Mucosa of stomach (tissue), 1 donor: ENCODE results near the gene COPZ2.

ENCODE experiments used
- H3K27me3 ChIP-seq: one replicate; pipeline ENCODE4 v1.7.0; 2013; ENCODE audit warnings: mild to moderate bottlenecking, low read length; ENCODE audit not compliant: control insufficient read depth, insufficient read depth
- H3K36me3 ChIP-seq: one replicate; pipeline ENCODE4 v1.7.0; 2013; ENCODE audit warnings: low read length; ENCODE audit not compliant: control insufficient read depth, insufficient read depth
- H3K4me1 ChIP-seq: one replicate; pipeline ENCODE4 v1.7.0; 2013; ENCODE audit warnings: mild to moderate bottlenecking, low read length; ENCODE audit not compliant: control insufficient read depth, insufficient read depth
- H3K4me3 ChIP-seq: one replicate; pipeline ENCODE4 v1.7.0; 2013; ENCODE audit warnings: low read length
- H3K9ac ChIP-seq: one replicate; pipeline ENCODE4 v1.7.0; 2013; ENCODE audit warnings: mild to moderate bottlenecking, low read length, moderate library complexity
- H3K9me3 ChIP-seq: one replicate; pipeline ENCODE4 v1.7.0; 2013; ENCODE audit warnings: mild to moderate bottlenecking, low read length, moderate library complexity; ENCODE audit not compliant: control insufficient read depth
- donor health status: Pancreatic carcinoma.

Gene COPZ2

DNA sequence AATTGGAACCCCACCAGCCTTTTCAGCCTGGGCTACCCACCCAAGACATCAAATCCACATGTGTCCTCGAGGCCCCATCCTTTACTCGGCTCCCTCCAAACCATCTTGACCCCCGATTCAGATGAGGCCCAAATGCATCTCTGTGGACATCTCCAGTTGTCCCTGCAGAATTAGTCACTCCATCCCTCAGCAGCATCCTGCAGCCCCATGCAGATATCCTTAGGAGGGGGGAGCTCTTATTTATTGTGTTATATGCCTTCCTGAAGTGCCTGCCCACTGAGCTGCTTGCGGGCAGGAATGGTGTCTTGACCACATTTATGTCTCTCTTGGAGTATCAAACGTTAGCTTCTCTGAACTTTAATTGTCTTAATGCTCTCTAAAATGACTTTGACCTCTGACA, 51.1 kb downstream of the COPZ2 start:
- Histone ChIP-seq H3K9ac (peak overlapping the region; percentile 9), H3K36me3 (no peaks in the 10 kb centered on the region), H3K4me1 (peaks cover 36% of the 10 kb centered on the region), H3K4me3 (no peak overlapping the region), H3K9me3 (no peaks in the 10 kb centered on the region), H3K27me3 (no peaks in the 10 kb centered on the region)

DNA sequence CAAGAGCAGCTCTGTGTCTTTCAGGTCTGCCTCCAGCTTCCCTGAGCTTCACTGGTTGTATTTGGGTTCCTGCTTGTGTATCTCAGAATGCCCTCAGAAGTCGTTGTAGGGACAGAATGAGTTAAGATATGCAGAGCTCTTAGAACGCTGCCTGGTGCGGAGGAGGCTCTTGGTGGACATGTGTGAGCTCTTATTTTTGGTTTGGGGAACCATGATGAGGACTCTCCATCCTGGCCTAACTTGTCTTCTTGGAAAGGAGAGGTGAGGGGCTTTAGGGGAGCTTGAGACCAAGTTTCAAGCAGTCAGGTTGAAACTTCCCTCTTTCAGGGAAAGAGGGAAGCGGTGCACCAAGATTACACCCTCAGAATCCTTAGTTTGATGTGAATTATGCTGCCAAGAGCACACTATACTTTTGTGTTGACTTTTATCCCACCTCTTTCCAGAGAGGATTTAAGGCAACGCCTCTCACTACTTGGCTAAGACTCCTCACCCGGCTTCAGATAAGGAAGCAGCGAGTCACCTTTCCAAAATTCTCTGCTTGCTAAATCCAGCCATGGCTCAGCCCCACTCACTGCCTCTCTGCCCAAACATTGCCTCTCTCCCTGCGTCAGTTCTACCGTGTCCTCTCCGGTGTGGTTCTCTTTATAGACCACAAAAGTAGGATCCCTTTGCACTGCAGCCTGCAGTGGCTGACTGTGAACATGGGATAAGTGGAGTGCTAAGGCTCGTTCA, 53.9 kb downstream of the COPZ2 start:
- peaks cover 30% of the 10 kb centered on the region for H3K4me1 ChIP-seq
- no peaks in the 10 kb centered on the region for H3K27me3 ChIP-seq
- H3K4me3 ChIP-seq: no peak overlapping the region
- H3K9ac ChIP-seq: no peak overlapping the region
- H3K9me3 ChIP-seq: no peaks in the 10 kb centered on the region
- peaks cover 4% of the 10 kb centered on the region for H3K36me3 ChIP-seq

DNA sequence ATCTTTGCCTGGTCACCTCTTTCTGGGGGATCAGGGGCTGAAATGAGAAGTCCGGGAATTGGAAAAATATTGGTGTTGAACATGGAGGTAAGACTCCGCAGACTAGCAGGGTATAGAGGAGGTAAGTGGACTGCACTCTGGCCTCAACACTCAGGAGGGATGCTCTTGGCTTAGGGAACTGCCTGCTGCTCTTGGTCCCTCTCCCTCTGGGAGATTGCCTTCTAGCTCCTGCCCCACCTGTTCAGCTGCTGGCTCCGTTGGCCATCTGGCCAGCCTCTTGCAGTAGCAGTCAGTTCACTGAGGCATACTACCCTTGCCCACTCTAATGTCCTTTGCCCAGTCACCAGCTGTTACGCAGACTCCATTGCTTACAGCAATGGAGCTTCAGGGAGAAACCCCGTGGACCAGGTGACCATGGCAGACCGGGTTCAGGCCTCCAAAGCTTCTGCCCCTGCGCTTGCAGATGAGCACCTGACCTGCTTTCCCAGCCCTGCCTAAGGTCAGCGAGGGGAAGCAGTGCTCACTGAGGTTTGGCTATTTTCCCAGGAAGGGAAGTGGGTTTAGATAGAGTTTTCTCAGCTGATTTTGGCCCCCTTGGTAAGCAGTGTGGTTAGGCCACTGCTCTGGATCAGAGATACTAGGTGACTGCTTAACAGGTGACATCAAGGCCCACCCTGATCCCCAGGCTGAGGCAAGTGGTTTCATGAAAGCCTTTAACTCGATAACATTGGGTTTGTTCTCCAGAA, 54.8 kb downstream of the COPZ2 start:
- Histone ChIP-seq H3K4me3 (no peak overlapping the region), H3K4me1 (peaks cover 29% of the 10 kb centered on the region), H3K9ac (no peak overlapping the region), H3K9me3 (no peaks in the 10 kb centered on the region), H3K27me3 (no peaks in the 10 kb centered on the region), H3K36me3 (peaks cover 4% of the 10 kb centered on the region)

DNA sequence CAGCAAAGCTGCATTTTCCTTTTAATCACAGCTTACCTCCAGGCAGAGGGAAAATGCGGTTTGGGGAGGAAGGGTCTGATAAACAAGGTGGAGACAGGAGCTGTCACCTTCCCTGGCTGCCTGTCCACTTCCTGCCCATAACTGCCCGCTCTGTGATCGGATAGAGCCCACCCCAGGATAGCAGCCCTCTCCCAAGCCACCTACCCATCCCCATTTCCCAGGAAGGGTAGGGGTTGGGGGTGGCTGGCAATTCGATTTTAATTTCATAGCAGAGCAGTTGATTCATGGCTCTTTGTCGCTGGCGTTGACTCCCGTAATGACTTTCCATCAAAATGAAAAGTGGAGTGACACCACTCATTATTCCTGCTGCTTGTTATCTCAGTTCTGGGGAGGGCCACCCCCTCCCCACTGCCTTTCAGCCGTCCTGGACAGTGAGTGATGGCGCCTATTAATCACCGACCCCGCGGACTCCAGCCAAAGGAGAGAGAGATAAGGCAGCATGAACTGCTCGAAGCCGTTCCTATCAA, 55.4 kb downstream of the COPZ2 start:
- Histone ChIP-seq H3K4me3 (no peak overlapping the region), H3K9ac (no peak overlapping the region), H3K27me3 (no peaks in the 10 kb centered on the region), H3K36me3 (peaks cover 4% of the 10 kb centered on the region), H3K4me1 (peaks cover 23% of the 10 kb centered on the region), H3K9me3 (no peaks in the 10 kb centered on the region)

DNA sequence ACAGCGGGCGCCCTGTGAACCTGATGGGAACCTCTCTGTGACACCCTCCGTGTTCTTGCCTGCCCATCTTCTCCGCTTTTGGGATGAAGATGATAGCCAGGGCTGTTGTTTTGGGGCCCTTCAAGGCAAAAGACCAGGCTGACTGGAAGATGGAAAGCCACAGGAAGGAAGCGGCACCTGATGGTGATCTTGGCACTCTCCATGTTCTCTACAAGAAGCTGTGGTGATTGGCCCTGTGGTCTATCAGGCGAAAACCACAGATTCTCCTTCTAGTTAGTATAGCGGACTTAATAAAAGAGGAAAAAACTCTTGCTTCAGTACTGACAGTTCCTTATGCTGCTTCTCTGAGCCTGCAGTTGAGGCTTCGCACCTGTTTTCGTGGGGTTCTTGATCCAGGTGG, 56.1 kb downstream of the COPZ2 start:
- Histone ChIP-seq H3K9me3 (no peaks in the 10 kb centered on the region), H3K4me3 (no peak overlapping the region), H3K36me3 (peaks cover 4% of the 10 kb centered on the region), H3K27me3 (no peaks in the 10 kb centered on the region), H3K9ac (no peak overlapping the region), H3K4me1 (peaks cover 19% of the 10 kb centered on the region)

DNA sequence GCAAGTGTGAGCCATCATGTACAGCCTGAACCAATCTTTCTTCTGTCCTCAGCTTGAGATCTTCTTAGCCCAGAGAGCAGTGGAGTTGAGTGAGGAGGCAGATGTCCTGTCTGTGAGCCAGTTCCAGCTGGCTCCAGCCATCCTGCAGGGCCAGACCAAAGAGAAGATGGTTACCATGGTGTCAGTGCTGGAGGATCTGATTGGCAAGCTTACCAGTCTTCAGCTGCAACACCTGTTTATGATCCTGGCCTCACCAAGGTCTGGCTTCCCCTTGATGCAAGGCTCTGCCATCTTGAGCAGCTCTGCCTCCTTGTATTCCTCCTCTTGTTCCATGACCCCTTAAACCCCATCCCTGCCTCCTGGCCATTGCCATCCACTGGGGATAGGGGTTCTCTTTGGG, 57.1 kb downstream of the COPZ2 start:
- Histone ChIP-seq H3K4me3 (no peak overlapping the region), H3K9ac (no peak overlapping the region), H3K4me1 (peaks cover 19% of the 10 kb centered on the region), H3K36me3 (peaks cover 4% of the 10 kb centered on the region), H3K27me3 (no peaks in the 10 kb centered on the region), H3K9me3 (no peaks in the 10 kb centered on the region)

DNA sequence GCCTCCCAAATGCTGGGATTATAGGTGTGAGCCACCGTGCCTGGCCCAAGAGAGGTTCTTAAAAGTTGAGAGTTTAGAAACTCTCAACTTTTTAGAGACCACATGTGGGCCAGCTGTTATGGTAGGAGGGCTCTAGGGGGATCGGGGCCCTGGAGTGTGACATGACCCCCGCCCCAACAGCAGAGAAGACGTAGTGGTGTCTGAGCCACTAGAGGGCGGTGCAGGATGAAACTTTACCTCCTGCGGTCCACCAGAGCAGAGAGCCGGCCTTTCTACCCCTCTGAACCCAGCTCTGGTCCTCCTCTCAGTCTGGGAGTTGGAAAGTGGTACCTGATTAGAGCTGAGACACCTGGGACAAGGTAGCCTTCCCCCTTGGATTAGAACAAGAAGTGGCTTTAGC, 59.3 kb downstream of the COPZ2 start:
- no peak overlapping the region for H3K9ac ChIP-seq

More for the DNA sequence above, 59.3 kb downstream of the COPZ2 start:
- no peaks in the 10 kb centered on the region for H3K9me3 ChIP-seq
- H3K27me3 ChIP-seq: no peaks in the 10 kb centered on the region
- no peak overlapping the region for H3K4me3 ChIP-seq
- peaks cover 8% of the 10 kb centered on the region for H3K36me3 ChIP-seq
- peaks cover 17% of the 10 kb centered on the region for H3K4me1 ChIP-seq
